Subcutaneous adipose tissue (tissue), 4 donors: Measurements from ENCODE around the gene ERC1. TPM values are rescaled to one million over a fixed set of nuclear protein-coding genes. Genes with fewer than 3 reads are reported as not detected.

ENCODE experiments used
- CTCF ChIP-seq: fragments of 450-650 bp; IDR thresholded peaks from one replicate; pipeline ENCODE4 v1.5.1; 2016; ENCODE audit warnings: low read depth, mild to moderate bottlenecking, control low read depth, antibody characterized with exemption, moderate library complexity
- total RNA-seq, 4 donors: library from RNA; depleted of rRNA; stranded (reverse); fragments of >200 nt; gene quantifications; one replicate each; pipeline ENCODE4 v1.1.0, GENCODE V29; 2016

ERC1 gene
- total RNA-seq, 4 donors from 2014 or later = 40.3 to 71.8 (median 62.3) TPM

- TF ChIP-seq CTCF = no peak
These were observed 316.8 kb downstream of the ERC1 start for GRCh38 chr12:1307796-1308195.

- no peak for TF ChIP-seq CTCF
These were observed 318.6 kb downstream of the ERC1 start for GRCh38 chr12:1309613-1310012.

GRCh38 chr12:1310653-1311052 lies 319.6 kb downstream of the ERC1 start:
- TF ChIP-seq CTCF = no peak

- TF ChIP-seq CTCF = no peak
These were observed 320.1 kb downstream of the ERC1 start for GRCh38 chr12:1311145-1311544.

- no peak for TF ChIP-seq CTCF
These were observed 322.9 kb downstream of the ERC1 start for GRCh38 chr12:1313906-1314305.

GRCh38 chr12:1314523-1314922 lies 323.5 kb downstream of the ERC1 start:
- no peak for TF ChIP-seq CTCF

- no peak for TF ChIP-seq CTCF
These were observed 327.5 kb downstream of the ERC1 start for GRCh38 chr12:1318327-1319031.
